Measurements from ENCODE around the gene TMEM63A. TPM values are rescaled to one million over a fixed set of nuclear protein-coding genes. Genes with fewer than 3 reads are reported as not detected.

Gene TMEM63A
- total and polyA plus RNA-seq, 2 donors (not counting 3 experiments of a cell fraction or from before 2014, with no cell fraction given): 28.7 to 41.4 TPM

DNA sequence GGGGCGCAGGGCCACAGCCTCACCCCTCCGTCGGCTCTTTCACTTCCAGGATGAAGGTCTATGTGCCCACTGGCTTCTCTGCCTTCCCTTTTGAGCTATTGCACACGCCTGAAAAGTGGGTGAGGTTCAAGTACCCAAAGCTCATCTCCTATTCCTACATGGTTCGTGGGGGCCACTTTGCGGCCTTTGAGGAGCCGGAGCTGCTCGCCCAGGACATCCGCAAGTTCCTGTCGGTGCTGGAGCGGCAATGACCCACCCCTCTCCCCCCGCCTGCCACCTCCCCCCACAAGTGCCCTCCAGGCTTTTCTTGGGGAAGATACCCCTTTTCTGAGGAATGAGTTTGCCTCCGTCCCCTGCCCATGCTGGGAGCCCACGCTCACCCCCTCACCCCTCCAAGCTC, 37.1 kb downstream of the TMEM63A start:
- intact Hi-C loops (cut with micrococcal nuclease) (loop anchor here (1.0 to 5.0 kb wide), 5 partner anchors 35 to 370 kb away; partner anchors contain the start of genes EPHX1 and SRP9), dilution Hi-C loops (cut with MboI; ENCODE audit: extremely low pct_ligation_motif_present, low sequenced_read_pairs) (no loop called here)
- Histone ChIP-seq H2AFZ (ENCODE audit: low read depth, low read length) (no peak overlapping the region), H3K36me3 (ENCODE audit: control insufficient read depth in 2 of 2, extremely low read depth in 1 of 2, insufficient read depth in 2 of 2, low read length in 2 of 2) (peaks cover 0 to 7% of the 10 kb centered on the region in 2 experiments), H3K9ac (replicated peaks; ENCODE audit: extremely low read depth, insufficient read depth, low read length) (no peak overlapping the region), H3K4me1 (ENCODE audit: control insufficient read depth, extremely low read depth, insufficient read depth, low read length) (no peaks in the 10 kb centered on the region), H3K27ac (ENCODE audit: insufficient read depth, low read depth, low read length) (no peak overlapping the region), H3K27me3 (ENCODE audit: control insufficient read depth in 2 of 2, insufficient read depth in 2 of 2, low read length in 2 of 2) (no peaks in the 10 kb centered on the region), H3K4me3 (replicated peaks in 1 of 3; ENCODE audit: insufficient read depth in 1 of 3, low read depth in 1 of 3, low read length in 3 of 3) (no peak overlapping the region), H3K9me3 (replicated peaks; ENCODE audit: control insufficient read depth, insufficient read depth, low read length) (no peaks in the 10 kb centered on the region), H4K20me1 (replicated peaks; ENCODE audit: control insufficient read depth, extremely low read depth, insufficient read depth, low read length) (no peaks in the 10 kb centered on the region), H3K79me2 (ENCODE audit: control insufficient read depth, insufficient read depth, low read length) (no peaks in the 10 kb centered on the region), H3K9me1 (replicated peaks; ENCODE audit: control insufficient read depth, extremely low read depth, insufficient read depth, low read length) (no peaks in the 10 kb centered on the region), H3K4me2 (ENCODE audit: insufficient read depth, low read length) (no peak overlapping the region)
- CTCF ChIA-PET: interaction anchor here (0.7 to 3.7 kb wide), 7 partner anchors 10 to 370 kb away, joined by 3 to 29 read pairs (median 8); partner anchors contain the start of genes EPHX1 and SRP9
- TF ChIP-seq, protein P1, sequence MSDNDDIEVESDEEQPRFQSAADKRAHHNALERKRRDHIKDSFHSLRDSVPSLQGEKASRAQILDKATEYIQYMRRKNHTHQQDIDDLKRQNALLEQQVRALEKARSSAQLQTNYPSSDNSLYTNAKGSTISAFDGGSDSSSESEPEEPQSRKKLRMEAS (IDR thresholded peaks at IDR 0.05; ENCODE audit: insufficient read depth, insufficient read length): no peak
- no peak for TF ChIP-seq POLR2A (IDR thresholded peaks at IDR 0.05; ENCODE audit: low read depth, low read length)
- DNase-seq (ENCODE audit: low read depth, low spot score) (no peak), FAIRE-seq (no peak)
- POLR2A ChIA-PET: no interaction called here
- no TSS peak for BruUV-seq (replicated peaks)

DNA sequence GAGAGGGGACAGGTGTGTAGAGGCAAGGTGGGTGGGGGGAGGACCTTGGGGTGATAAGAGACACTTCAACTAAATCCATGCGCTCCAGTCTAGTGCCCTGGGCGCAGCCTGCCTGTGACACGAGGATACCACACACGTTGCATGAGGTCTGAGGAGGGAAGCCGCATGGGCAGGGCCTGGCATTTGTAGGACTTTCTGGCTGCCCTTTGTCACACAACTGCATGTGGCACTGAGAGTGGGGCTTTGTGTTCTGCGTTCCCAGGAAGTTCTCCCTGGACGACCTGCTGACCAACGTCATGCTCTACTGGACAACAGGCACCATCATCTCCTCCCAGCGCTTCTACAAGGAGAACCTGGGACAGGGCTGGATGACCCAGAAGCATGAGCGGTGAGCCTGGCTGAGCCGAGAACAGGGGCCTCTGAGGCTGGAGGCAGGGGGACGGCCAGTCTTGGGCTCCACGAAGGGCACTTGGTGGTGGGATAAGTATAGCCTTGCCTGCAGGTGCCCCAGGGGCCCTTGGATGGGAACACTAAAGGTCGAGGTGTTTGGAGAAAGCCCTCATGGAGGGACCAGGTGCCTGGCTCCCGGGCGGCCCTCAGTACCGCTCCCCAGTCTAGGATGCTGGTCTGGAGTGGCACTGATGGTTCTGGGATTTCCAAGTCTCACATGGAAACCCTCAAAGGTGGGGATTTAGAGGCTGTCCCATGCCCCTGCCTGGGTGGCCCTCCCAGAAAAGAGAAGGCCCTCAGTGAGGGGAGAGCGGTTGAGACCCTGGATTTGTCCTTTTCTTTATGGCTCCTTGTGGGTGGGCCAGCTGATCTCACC, 37.7 kb downstream of the TMEM63A start:
- Histone ChIP-seq H2AFZ (ENCODE audit: low read depth, low read length) (no peak overlapping the region), H3K27me3 (ENCODE audit: control insufficient read depth in 2 of 2, insufficient read depth in 2 of 2, low read length in 2 of 2) (no peaks in the 10 kb centered on the region), H3K9ac (replicated peaks; ENCODE audit: extremely low read depth, insufficient read depth, low read length) (no peak overlapping the region), H3K36me3 (ENCODE audit: control insufficient read depth in 2 of 2, extremely low read depth in 1 of 2, insufficient read depth in 2 of 2, low read length in 2 of 2) (peaks cover 0 to 8% of the 10 kb centered on the region in 2 experiments), H3K4me1 (ENCODE audit: control insufficient read depth, extremely low read depth, insufficient read depth, low read length) (no peaks in the 10 kb centered on the region), H3K9me1 (replicated peaks; ENCODE audit: control insufficient read depth, extremely low read depth, insufficient read depth, low read length) (no peaks in the 10 kb centered on the region), H3K79me2 (ENCODE audit: control insufficient read depth, insufficient read depth, low read length) (no peaks in the 10 kb centered on the region), H3K4me3 (replicated peaks in 1 of 3; ENCODE audit: insufficient read depth in 1 of 3, low read depth in 1 of 3, low read length in 3 of 3) (no peak overlapping the region), H3K9me3 (replicated peaks; ENCODE audit: control insufficient read depth, insufficient read depth, low read length) (no peaks in the 10 kb centered on the region), H3K27ac (ENCODE audit: insufficient read depth, low read depth, low read length) (no peak overlapping the region), H4K20me1 (replicated peaks; ENCODE audit: control insufficient read depth, extremely low read depth, insufficient read depth, low read length) (no peaks in the 10 kb centered on the region), H3K4me2 (ENCODE audit: insufficient read depth, low read length) (no peak overlapping the region)
- intact Hi-C loops (cut with micrococcal nuclease) (loop anchor here (1.0 to 5.0 kb wide), 5 partner anchors 34 to 369 kb away; partner anchors contain the start of genes EPHX1 and SRP9), dilution Hi-C loops (cut with MboI; ENCODE audit: extremely low pct_ligation_motif_present, low sequenced_read_pairs) (no loop called here)
- DNase-seq (ENCODE audit: low read depth, low spot score): no peak
- ChIA-PET POLR2A (no interaction called here), CTCF (interaction anchor here (0.7 to 3.7 kb wide), 7 partner anchors 10 to 369 kb away, joined by 3 to 29 read pairs (median 8); partner anchors contain the start of genes EPHX1 and SRP9)
- no TSS peak for BruUV-seq (replicated peaks)
- no peak for TF ChIP-seq EZH2 (IDR thresholded peaks at IDR 0.05; ENCODE audit: borderline replicate concordance, low read depth, low read length, severe bottlenecking)
- no peak for FAIRE-seq

All from endothelial cell of umbilical vein (primary cell).